DMS53 treated with DMSO at 0.1 percent for 48 hours (cell line): ENCODE measurements around the gene TSPAN32.
"Not testable (repeated sequence)": the region's sequence is repeated elsewhere in the genome, so short reads cannot be mapped to it uniquely, and the experiment has no call there.

Experiments used
- DNase-seq: peaks from one replicate; lab custom pipeline; 2025; ENCODE audit not compliant: unreplicated experiment; lab: John Stamatoyannopoulos, UW

Gene TSPAN32

DNA sequence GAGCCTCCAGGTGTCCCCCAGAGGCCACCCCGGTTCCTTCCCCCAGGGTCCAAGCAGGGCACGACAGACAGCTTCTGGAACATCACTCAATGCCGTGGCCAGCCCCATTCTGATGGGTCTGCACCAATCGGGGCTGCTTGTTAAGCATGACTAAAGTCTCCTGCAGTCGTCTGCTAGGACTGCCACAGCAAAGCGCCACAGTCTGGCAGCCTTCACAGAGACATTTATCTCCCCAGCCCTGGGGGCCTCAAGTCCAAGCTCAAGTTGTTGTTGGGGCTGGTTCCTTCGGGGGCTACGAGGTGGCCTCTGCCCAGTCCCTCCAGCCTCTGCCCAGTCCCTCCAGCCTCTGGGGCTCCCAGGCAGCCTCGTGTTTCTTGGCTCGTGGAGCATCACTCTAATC, 61.3 kb downstream of the TSPAN32 start:
- DNase-seq = no peak

DNA sequence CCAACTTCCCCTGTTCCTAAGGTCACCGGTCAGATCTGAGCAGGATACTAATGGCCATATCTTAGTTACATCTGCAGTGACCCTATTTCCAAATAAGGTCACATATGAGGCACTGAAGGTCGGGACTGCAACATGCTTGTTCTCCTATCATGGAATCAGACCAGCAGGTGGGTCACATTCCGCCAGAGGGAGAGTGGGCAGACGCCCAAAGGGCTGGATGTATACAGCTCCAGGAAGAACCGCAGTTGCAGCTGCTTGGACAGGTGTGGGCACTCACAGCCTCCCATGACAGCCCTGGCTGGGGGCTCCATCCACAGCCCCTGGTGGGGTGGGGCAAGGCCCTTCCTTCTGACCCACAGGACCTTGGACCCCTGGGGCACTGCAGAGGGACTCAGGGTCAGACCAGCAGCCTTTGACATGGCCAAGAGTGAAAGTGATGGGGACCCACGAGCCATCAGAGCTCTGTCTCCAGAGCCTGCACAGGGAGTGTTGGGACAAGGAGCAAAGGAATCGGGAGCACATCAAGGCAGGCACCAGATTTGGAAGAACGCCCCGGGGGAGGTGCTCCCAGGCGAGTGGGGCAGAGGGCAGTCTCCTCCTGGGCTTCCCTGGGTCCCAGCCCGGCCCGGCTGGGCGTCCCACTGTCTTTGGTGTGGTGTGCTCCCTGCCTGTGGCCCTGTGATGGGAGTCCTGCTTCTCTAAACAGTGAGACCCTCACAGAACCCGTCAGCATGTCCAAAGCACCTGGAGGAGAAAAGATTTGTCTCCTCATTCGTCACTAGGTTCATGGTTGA, 62.0 kb downstream of the TSPAN32 start:
- DNase-seq = no peak

GRCh38 chr11:2364386-2364785, 62.6 kb downstream of the TSPAN32 start:
- DNase-seq = not testable (repeated sequence)

- DNase-seq = no peak
Measured at GRCh38 chr11:2365571-2366210, 63.9 kb downstream of the TSPAN32 start.

DNA sequence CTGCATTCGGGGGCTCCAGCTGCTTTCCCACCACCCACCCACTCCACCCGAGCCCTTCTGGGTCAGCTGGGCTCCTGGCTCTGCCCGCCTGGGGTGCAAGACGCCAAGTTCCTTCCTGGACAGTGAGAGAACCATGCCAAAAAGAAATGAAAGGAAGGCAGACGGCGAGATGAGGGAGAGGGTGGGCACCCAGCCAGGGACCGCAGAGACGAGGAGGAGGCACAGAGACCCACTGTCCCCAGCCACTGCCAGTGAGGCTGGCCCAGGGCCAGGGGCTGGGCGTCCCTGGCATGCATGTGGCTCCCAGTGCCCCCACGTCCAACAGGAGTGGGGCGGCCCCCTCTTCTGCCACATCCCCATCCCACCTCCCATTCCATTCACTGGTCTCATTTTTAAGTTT, 64.5 kb downstream of the TSPAN32 start:
- DNase-seq = no peak

DNA sequence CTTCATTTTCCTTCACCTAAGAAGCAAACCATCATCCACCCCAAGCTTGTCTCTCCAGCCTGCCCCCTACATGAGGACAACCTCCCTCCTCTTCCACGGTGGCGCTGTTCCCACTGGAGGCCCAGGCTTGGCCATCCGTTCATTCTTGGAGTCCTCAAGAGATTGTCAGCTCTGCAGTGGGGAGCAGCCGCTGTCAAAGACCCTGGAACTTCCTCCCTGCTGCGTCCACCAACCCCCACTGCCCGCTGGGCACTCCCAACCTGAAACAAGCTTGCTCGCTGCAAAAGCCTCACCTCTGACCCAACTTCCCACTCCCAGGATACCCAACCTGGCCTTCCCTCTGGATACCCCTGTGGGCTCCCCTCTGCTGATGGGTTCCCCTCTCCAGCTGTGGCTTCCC, 64.9 kb downstream of the TSPAN32 start:
- DNase-seq = no peak

GRCh38 chr11:2367266-2368160, 65.7 kb downstream of the TSPAN32 start:
- no peak for DNase-seq
